MM.1S (cell line): ENCODE results near the gene TMEM174.

ENCODE experiments used
- DNase-seq: peaks from one replicate; pipeline ENCODE4 v3.0.0-alpha.2; 2015
- H2AFZ ChIP-seq: fragments of 300-600 bp; sonication (generic); 2 replicates; pipeline ENCODE4 v1.6.0; 2016; ENCODE audit warnings: antibody characterized with exemption, low read length
- H3F3A ChIP-seq: fragments of 300-600 bp; sonication (generic); 2 replicates; pipeline ENCODE4 v1.6.1; 2016; ENCODE audit warnings: mild to moderate bottlenecking, antibody characterized with exemption, low read length, moderate library complexity, mixed read lengths; ENCODE audit not compliant: insufficient read depth
- H3K27ac ChIP-seq: fragments of 300-600 bp; sonication (generic); 2 replicates; pipeline ENCODE4 v1.5.1; 2016; ENCODE audit warnings: mild to moderate bottlenecking, low read length
- H3K27me3 ChIP-seq: fragments of 300-600 bp; sonication (generic); replicated peaks from 2 replicates; pipeline ENCODE4 v1.6.0; 2016; ENCODE audit warnings: low read length; ENCODE audit not compliant: insufficient read depth
- H3K36me3 ChIP-seq: fragments of 300-600 bp; sonication (generic); replicated peaks from 2 replicates; pipeline ENCODE4 v1.6.1; 2016; ENCODE audit warnings: mild to moderate bottlenecking, low read length, mixed read lengths; ENCODE audit not compliant: insufficient read depth
- H3K4me1 ChIP-seq: fragments of 300-600 bp; sonication (generic); 2 replicates; pipeline ENCODE4 v1.6.1; 2016; ENCODE audit warnings: low read length, mixed read lengths
- H3K4me2 ChIP-seq: fragments of 300-600 bp; sonication (generic); 2 replicates; pipeline ENCODE4 v1.6.0; 2016; ENCODE audit warnings: low read depth, low read length
- H3K4me3 ChIP-seq: fragments of 300-600 bp; sonication (generic); 2 replicates; pipeline ENCODE4 v1.5.1; 2016; ENCODE audit warnings: low read length, mixed read lengths
- H3K79me2 ChIP-seq: fragments of 300-600 bp; sonication (generic); 2 replicates; pipeline ENCODE4 v1.6.1; 2016; ENCODE audit warnings: mixed run types, low read length, mixed read lengths
- H3K9ac ChIP-seq: fragments of 300-600 bp; sonication (generic); 2 replicates; pipeline ENCODE4 v1.6.1; 2016; ENCODE audit warnings: low read length, mixed read lengths
- H3K9me2 ChIP-seq: fragments of 300-600 bp; sonication (generic); replicated peaks from 2 replicates; pipeline ENCODE4 v1.6.1; 2016; ENCODE audit warnings: mild to moderate bottlenecking, low read length, mixed read lengths; ENCODE audit not compliant: insufficient read depth
- H3K9me3 ChIP-seq: fragments of 300-600 bp; sonication (generic); replicated peaks from 2 replicates; pipeline ENCODE4 v1.6.1; 2016; ENCODE audit warnings: mild to moderate bottlenecking, low read length, mixed read lengths; ENCODE audit not compliant: insufficient read depth
- H4K20me1 ChIP-seq: fragments of 300-600 bp; sonication (generic); 2 replicates; pipeline ENCODE4 v1.6.1; 2016; ENCODE audit warnings: mild to moderate bottlenecking, low read length, moderate library complexity, mixed read lengths; ENCODE audit not compliant: insufficient read depth
- EZH2 ChIP-seq: fragments of 300-600 bp; sonication (generic); optimal IDR thresholded peaks from 2 replicates; pipeline ENCODE3; 2017; ENCODE audit warnings: low read depth, mild to moderate bottlenecking, antibody characterized with exemption, low read length, mixed read lengths
- EZH2phosphoT487 ChIP-seq: fragments of 300-600 bp; sonication (generic); IDR thresholded peaks from 2 replicates; pipeline ENCODE4 v1.6.1; 2018; ENCODE audit warnings: antibody characterized with exemption, low read length
- TF ChIP-seq, protein P1 (sequence below): fragments of 300-600 bp; sonication (generic); IDR thresholded peaks from 2 replicates; pipeline ENCODE4 v1.5.1; 2016; ENCODE audit warnings: antibody characterized with exemption, low read length, mixed read lengths

The TMEM174 gene

GRCh38 chr5:73151766-73152410, 21.1 kb upstream of the TMEM174 start:
- Histone ChIP-seq H3K27me3 (peaks cover 49% of the 10 kb centered on the region), H3K27ac (no peak overlapping the region), H3K4me2 (no peak overlapping the region), H3K36me3 (no peaks in the 10 kb centered on the region), H2AFZ (no peak overlapping the region), H3K4me3 (no peak overlapping the region), H3K4me1 (no peaks in the 10 kb centered on the region), H3F3A (no peaks in the 10 kb centered on the region), H4K20me1 (no peaks in the 10 kb centered on the region), H3K9ac (no peak overlapping the region), H3K79me2 (no peaks in the 10 kb centered on the region), H3K9me2 (no peaks in the 10 kb centered on the region), H3K9me3 (no peaks in the 10 kb centered on the region)
- no peak for DNase-seq
- no peak for TF ChIP-seq EZH2
- TF ChIP-seq EZH2phosphoT487 = no peak
- TF ChIP-seq, protein P1, sequence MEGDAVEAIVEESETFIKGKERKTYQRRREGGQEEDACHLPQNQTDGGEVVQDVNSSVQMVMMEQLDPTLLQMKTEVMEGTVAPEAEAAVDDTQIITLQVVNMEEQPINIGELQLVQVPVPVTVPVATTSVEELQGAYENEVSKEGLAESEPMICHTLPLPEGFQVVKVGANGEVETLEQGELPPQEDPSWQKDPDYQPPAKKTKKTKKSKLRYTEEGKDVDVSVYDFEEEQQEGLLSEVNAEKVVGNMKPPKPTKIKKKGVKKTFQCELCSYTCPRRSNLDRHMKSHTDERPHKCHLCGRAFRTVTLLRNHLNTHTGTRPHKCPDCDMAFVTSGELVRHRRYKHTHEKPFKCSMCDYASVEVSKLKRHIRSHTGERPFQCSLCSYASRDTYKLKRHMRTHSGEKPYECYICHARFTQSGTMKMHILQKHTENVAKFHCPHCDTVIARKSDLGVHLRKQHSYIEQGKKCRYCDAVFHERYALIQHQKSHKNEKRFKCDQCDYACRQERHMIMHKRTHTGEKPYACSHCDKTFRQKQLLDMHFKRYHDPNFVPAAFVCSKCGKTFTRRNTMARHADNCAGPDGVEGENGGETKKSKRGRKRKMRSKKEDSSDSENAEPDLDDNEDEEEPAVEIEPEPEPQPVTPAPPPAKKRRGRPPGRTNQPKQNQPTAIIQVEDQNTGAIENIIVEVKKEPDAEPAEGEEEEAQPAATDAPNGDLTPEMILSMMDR = no peak

DNA sequence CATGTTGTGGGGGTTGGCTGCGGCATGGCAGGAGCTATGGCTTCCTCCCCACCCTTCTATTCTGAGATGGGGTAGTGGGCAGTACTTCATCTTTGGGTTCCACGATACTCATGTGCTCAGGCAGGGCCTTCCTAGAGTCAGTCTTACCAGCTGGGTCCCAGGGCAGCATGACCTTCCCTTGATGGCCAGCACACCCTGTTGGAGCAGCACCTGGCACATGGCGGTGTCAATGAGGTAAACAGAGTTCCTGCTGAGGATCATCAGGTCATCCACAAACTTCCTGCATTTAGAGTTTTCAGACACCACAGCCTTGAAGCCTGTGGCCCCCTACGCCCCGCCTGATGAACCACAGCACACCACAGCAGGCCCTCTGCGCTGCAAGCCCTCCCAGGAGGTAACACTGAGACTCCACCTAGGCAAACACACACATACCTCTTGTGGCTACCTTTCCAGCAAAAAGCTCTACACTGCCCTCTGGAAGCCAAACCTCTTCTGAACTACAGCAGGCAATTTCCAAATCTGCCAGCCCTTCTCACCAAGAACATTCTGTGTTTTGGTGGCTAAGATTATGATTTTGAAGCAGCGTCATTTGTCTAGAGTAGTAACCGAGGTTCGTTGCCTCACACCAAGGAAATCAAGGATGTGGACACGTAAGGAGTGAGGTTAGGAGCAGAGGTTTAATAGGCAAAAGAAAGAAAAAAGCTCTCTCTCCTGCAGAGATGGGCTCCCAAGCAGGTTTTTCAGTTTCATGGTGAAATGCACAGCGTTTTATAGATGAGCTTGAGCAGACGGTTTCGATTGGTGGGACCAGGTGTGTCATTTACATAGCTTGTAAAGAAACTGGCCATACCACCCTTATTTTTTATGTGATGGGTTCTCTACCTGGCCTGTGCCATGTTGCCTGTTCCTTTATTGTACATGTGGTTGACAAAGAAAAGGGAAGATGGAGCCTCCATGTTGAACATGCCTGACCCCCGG, 20.3 kb upstream of the TMEM174 start:
- H3K9ac ChIP-seq = no peak overlapping the region
- H3K4me1 ChIP-seq = no peaks in the 10 kb centered on the region
- peaks cover 57% of the 10 kb centered on the region for H3K27me3 ChIP-seq
- H3K9me2 ChIP-seq = no peaks in the 10 kb centered on the region
- H4K20me1 ChIP-seq = no peaks in the 10 kb centered on the region
- TF ChIP-seq, protein P1 = peak; percentile 15; the same call in 1 of the 2 replicates
- no peak for TF ChIP-seq EZH2phosphoT487
- no peak for DNase-seq
- no peaks in the 10 kb centered on the region for H3F3A ChIP-seq
- no peaks in the 10 kb centered on the region for H3K9me3 ChIP-seq
- no peaks in the 10 kb centered on the region for H3K79me2 ChIP-seq
- H3K36me3 ChIP-seq = no peaks in the 10 kb centered on the region
- H3K4me2 ChIP-seq = no peak overlapping the region
- H3K4me3 ChIP-seq = no peak overlapping the region
- no peak overlapping the region for H2AFZ ChIP-seq
- H3K27ac ChIP-seq = no peak overlapping the region

- H3K4me1 ChIP-seq = no peaks in the 10 kb centered on the region
- H3K9ac ChIP-seq = no peak overlapping the region
- H4K20me1 ChIP-seq = no peaks in the 10 kb centered on the region
- H3F3A ChIP-seq = no peaks in the 10 kb centered on the region
- no peak overlapping the region for H3K4me3 ChIP-seq
- H3K36me3 ChIP-seq = no peaks in the 10 kb centered on the region
- TF ChIP-seq EZH2phosphoT487 (no peak), EZH2 (no peak)
- TF ChIP-seq, protein P1 = no peak
- H3K27me3 ChIP-seq = peaks cover 66% of the 10 kb centered on the region
- H3K27ac ChIP-seq = no peak overlapping the region
- no peak overlapping the region for H3K4me2 ChIP-seq
- H3K79me2 ChIP-seq = no peaks in the 10 kb centered on the region
- no peak for DNase-seq
- no peaks in the 10 kb centered on the region for H3K9me2 ChIP-seq
- H3K9me3 ChIP-seq = no peaks in the 10 kb centered on the region
- H2AFZ ChIP-seq = no peak overlapping the region
Observed at GRCh38 chr5:73153513-73153912, 19.5 kb upstream of the TMEM174 start.
